Liver (tissue), 3 donors: ENCODE data around the gene GNG7.

Experiments
- CTCF ChIP-seq: fragments of 150-350 bp; IDR thresholded peaks from 2 replicates; pipeline ENCODE4 v1.5.1; 2017; ENCODE audit warnings: improper control_type of control experiment, low read depth, low read length; ENCODE audit not compliant: missing input control
- EGR1 ChIP-seq, 2 donors: IDR thresholded peaks; 2 replicates each; pipeline ENCODE4 v1.6.1; 2016 to 2018; ENCODE audit warnings: antibody characterized with exemption in 2 of 2, low read depth in 2 of 2
- FOXA1 ChIP-seq: IDR thresholded peaks from 2 replicates; pipeline ENCODE4 v1.6.1; 2016; ENCODE audit warnings: antibody characterized with exemption
- HNF4G ChIP-seq: IDR thresholded peaks from 2 replicates; pipeline ENCODE4 v1.6.1; 2016; ENCODE audit warnings: antibody characterized with exemption
- JUND ChIP-seq, 2 donors: IDR thresholded peaks; 2 replicates each; pipeline ENCODE4 v1.6.1; 2016; ENCODE audit warnings: antibody characterized with exemption in 2 of 2
- MAX ChIP-seq: IDR thresholded peaks from 2 replicates; pipeline ENCODE4 v1.6.1; 2016; ENCODE audit warnings: antibody characterized with exemption
- NR2F2 ChIP-seq: IDR thresholded peaks from 2 replicates; pipeline ENCODE4 v1.6.1; 2016; ENCODE audit warnings: antibody characterized with exemption
- RAD21 ChIP-seq, 2 donors: IDR thresholded peaks; 2 replicates each; pipeline ENCODE4 v1.6.1; 2016; ENCODE audit warnings: antibody characterized with exemption in 2 of 2, mild to moderate bottlenecking in 2 of 2
- SP1 ChIP-seq: IDR thresholded peaks from 2 replicates; pipeline ENCODE4 v1.6.1; 2018; ENCODE audit warnings: antibody characterized with exemption, mild to moderate bottlenecking
- YY1 ChIP-seq: IDR thresholded peaks from 2 replicates; pipeline ENCODE4 v1.6.1; 2016; ENCODE audit warnings: antibody characterized with exemption, mild to moderate bottlenecking
- donor health status: healthy.
- donor health status: healthy.

GRCh38 chr19:2603334-2603733, 99.2 kb downstream of the GNG7 start:
- TF ChIP-seq EGR1 (IDR thresholded peaks at IDR 0.05; ENCODE audit: low read depth in 2 of 2) (no peak), CTCF (no peak), NR2F2 (no peak), MAX (no peak), SP1 (no peak), RAD21 (IDR thresholded peaks at IDR 0.05) (no peak), FOXA1 (no peak), HNF4G (no peak), YY1 (no peak), JUND (IDR thresholded peaks at IDR 0.05) (no peak)
